KBM-7 (cell line): ENCODE measurements around the gene TMEM245.

Experiments
- DNase-seq: peaks from one replicate; pipeline ENCODE4 v3.0.0-alpha.2; 2015
- in situ Hi-C: fragments of 300-500 bp; cut with MboI; formaldehyde crosslinking; loops from 2 replicates; pipeline ENCODE4 v1.14.3; 2020; ENCODE audit warnings: low sequenced_read_pairs, low pct_unique_long_range_greater_than_20kb, mixed read lengths

The TMEM245 gene

DNA sequence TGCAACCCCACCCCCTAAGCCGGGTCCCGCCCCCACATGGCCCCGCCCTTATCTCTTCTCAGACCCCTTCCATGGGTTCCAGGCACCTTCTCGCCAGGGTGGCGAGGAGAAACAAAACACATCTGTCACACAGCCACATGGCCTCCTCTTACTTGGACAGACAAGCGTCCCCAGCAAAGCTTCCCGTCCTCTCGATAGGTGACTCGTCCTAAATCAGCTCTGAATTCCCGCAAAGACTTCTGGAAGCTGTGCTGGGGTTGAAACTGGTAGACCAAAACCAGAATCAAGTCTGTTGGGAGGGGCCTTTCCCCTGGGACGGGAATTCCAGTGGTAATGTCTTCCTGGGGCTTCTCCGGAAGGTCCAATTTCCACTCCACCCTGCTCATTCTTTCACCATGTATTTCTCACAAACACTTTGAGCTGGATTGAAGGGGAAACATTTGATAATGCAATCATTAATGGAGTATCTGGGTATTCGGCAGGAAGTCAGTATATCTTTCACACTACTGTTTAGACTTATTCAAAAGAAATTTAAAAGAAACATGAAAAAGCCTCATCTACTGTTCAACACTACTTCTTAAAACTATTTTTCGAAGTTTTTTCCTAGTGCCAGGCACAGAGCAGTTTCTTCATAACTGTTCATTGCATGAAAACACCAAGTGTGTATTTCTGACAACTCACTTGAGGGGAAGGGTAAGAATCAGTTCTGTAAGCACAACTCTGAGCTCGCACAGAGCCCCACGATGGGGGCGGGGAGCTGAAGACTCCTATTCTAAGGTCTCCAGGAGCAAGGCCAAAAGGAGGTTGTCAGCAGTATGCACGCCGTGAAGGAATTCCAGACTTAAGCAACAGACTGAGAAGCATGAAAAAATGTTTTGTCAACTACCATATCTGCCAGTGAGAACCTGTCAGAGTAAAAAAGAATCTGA lies 105.8 kb downstream of the TMEM245 start:
- in situ Hi-C loops, result no loop called here
- DNase-seq, result peak; percentile 43

DNA sequence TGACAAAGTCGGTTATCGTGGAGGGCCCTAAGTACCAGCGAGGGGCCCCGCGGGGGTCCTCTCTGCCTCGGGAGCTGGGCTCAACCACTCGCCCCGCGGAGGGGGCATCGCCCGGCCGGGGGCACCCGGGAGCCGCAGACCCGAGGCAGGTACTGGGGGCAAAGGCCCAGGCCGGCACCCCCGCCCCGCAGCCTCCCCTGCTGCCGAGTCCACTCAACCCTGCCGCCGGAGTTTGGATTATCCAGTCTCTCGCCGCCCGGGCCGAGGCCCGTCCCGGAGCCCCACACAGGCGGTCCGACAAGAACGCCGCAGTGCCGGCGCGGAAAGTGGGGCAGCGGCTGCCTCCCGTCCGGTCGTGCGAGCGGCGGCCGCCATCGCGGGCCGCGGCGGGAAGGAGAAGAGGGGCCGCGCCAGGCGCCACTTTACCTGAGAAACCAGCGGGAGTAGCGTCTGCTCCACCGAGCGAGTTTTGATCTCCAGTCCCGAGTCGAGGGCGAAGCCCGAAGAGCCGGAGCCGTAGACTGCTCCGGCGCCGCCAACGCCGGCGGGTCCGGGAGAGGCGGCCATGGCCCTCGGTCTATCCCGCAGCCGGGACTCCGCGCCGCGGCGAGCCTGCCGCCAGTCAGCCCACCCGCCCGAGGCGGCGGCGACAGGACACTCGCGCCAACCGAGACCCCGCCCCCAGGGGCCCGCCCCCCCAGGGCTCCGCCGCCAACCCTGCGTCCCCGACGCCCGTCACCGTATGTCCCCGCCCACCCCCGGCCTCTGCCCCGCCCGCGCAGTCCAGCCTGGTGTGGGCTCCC lies 106.7 kb downstream of the TMEM245 start, which contains the start of gene CTNNAL1:
TSS of gene CTNNAL1 (minus strand) at position 624 of the 803 bp plus-strand sequence. CDS start at position 567, 57 bp downstream.
- DNase-seq, result peak; percentile 70
- in situ Hi-C loops, result no loop called here

DNA sequence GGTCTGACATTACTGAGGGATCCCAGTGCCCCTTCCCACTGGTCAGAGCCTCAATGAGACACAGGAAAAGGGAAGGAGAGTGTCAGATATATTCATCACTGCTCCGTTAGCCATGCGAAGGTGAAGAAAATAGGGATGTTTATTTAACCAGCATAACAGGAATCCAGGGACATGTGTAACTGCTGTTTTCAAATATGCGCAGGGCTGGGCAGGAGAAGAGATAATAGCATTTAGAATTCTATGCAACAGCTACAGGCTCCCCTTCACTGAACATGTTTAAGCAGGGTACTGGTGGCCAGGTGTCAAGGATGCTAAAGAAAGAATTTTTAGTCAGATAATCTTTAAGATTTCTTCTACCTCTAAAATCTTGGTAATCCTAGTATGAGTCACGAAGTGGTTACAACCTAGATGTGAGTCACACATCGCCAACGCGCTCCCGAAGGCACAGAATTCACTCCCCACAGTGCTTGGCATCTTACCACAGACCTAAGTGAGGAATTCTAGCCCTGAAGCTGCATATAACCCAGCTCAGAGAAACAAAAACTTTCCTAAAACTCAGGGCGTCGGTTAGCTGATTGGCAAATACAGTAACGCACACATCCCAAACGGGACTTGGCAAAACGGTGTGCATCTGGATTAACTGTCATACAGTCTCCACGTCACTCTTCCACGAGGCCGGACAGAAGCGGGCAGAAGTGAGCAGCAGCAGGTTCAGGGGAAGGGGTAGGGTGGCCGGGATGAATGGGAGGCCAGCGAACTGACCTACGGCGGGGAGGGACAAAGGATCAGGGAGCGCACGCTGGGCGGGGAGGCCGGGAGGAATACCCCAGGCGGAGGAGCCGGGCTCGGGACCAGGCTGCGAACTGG lies 107.5 kb downstream of the TMEM245 start:
- in situ Hi-C loops, result no loop called here
- DNase-seq, result peak; percentile 52

DNA sequence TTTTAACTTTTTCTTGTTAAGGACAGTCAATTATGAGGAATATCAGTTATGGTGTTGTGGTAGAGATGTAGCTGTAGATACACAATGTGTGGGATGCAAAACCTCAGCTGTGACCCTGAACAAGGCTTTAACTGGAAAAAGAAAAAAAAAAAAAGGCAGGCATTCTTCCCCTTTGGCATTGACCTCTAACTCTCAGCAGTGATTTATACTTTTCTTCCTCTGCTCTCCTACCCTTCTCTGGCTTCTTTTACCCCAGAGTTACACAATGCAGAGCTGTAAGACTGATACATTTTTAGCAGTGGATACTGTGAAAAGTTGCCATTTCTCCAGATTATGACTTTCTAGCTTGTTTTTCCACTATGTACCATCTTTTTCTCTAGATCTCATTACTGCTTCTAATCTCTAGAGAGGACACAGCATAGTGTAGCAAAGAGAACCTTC lies 108.5 kb downstream of the TMEM245 start:
- DNase-seq, result no peak
- in situ Hi-C loops, result no loop called here

DNA sequence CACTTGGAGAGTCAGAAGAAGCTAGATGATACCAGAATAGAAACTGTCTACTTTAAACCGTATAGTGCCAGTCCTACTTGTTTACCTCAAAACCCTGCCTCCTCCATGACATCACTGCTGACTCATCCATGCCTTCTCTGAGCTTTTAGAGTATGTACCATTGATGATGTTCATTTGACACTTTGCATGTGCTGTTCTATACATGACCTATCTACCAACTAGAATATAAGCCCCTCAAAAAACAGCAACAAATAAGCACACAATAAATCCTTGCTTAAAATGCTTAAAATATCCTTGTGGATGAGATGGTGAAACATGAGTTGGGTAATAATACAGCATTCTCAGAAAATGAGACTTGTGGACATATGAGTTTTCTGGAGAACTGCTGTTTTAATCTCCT lies 109.0 kb downstream of the TMEM245 start:
- in situ Hi-C loops, result no loop called here
- DNase-seq, result peak; percentile 16

DNA sequence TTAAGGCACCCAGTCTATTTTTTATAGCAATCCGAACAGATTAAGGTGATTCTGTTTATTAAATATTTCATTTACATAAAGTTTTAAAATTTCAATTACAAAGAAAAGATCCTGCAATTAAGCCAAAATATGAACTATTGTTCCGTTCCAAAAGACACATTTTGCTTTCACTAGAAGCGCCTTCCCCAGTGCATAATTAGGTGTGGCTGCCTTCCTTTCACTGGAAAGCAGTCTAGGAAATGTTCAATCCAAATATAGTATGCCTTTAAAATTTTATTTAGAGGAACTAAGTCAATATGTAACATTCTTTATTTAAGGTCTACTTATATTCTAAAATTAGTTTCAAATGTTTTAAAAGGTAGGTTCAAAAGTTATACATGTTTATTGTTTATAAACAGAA lies 114.1 kb downstream of the TMEM245 start:
- no peak for DNase-seq
- in situ Hi-C loops, result no loop called here

DNA sequence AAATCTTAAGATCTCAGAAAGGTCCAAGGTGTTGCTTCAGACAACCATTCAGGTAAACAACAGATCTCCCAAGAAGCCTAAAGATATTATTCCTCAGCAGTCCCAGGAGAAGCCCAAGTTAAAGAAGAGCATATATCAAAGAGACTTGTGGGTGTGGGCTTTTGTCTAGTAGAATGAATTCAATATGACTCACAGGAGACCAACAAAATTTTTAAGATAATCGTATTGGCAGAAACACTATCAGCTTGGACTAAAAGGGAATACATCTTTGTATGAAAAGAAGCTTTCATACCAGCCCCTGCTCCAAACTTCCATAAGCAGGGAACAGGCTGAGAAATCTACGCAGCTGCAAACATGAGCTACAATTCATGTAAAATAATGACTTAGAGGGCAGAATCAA lies 116.6 kb downstream of the TMEM245 start:
- DNase-seq, result no peak
- in situ Hi-C loops, result no loop called here

DNA sequence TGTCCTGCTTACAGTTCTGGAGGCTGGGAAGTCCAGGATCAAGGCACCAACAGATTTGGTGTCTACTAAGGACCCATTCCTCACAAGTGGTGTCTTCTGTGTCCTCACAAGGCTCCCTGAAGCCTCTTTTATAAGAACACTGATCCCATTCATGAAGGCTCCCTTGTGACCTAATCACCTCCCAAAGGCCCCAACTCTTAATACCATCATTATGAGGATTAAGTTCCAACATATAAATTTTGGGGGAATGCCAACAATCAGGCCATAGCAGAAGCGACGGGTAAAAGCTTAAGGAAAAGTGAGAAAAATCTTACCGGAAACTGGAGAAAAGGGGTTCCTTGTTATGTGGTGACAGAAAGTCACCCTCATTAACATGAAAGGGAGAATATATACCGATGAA lies 117.6 kb downstream of the TMEM245 start:
- no peak for DNase-seq
- in situ Hi-C loops, result no loop called here

DNA sequence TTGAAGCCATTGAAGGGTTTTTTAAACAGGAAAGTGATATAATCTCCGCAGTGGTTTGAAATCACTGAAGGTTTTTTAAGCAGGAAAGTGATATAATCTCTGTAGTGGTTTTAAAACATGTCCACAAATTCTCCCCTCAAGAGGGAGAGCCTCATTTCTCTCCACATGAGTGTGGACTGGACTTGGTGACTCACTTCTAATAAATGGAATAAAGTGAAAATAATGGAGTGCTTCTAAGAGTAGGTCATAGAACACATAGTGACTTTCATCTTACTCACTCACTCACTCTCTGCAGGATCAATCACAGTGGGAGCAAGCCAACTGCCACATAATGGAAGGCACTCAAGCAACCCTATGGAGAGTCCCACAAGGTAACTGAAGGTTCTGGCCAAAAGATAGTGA lies 118.5 kb downstream of the TMEM245 start:
- in situ Hi-C loops, result no loop called here
- DNase-seq, result no peak

DNA sequence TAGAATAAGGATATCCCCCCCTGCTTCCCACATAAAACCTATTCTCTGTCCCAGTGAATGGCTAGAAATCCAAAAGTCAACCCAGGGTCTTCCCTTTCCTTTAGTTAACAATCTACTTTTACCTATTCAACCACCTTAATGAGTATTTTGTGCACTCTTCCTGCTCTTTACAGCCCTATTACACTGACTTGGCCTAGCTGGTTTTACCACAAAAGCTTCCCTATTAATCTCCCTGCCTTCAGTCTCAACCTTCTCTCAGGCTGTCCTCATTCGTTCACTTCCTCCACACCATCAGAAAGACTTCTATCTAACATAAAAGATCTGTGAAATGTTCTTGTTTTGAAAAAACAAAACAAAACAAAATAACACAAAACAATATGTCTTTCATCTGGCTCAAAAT lies 122.6 kb downstream of the TMEM245 start:
- no peak for DNase-seq

DNA sequence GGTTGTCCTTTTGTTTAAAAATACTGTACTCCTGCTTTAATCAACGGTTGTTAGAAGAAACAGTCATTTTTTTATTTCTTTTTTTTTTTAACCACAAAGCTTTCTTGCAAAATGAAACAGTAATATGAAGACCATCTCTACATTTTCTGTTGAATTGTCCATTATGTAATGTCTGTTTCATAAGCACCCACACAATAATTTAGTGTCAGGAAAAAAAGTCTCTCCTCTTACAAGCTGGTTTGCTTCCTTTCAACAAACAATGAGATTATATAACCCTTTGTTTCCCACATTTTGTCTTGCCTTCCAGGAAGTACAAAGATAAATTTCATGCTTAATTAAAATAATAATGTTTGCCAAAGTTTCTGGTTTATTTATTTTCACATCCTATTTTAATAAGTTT lies 123.1 kb downstream of the TMEM245 start:
- in situ Hi-C loops, result no loop called here
- no peak for DNase-seq

More for the DNA sequence above, 122.6 kb downstream of the TMEM245 start:
- in situ Hi-C loops, result no loop called here

DNA sequence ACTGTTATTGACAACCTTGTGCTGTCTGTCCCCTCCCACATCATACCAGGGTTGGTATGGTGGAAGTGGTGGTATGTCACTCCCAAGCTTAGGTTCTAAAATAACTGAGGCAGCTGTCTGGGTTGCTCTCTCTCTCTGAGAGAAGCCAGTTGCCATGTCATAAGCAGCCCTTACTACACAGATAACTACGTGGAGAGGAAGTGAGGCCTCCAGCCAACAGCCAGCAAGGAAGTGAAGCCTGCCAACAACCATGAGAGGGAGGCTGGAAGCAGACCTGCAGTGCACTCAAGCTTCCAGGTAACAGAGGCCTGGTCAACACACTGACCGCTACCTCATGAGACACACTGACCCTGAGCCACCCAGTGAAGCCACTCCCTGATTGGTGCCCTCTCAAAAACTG lies 125.1 kb downstream of the TMEM245 start:
- in situ Hi-C loops, result no loop called here
- peak; percentile 55 for DNase-seq

DNA sequence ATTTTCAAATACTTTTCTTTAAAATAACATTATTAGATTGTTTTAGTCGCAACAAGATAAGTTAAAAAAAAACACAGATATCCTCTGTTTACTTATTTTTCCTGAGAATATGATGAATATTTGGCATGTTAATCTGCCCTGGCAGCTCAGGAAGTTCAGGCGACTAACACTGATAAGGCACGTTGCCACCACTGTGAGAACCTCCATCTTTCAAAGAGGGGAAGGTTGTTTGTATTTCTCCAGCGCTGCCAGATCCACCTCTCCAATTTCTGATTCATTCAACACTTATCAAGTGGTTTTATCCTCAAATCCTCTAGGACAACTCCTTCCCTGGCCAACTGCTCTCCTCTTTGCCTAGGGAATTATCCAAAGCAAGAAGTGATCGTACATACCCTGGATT lies 128.3 kb downstream of the TMEM245 start:
- no peak for DNase-seq
- in situ Hi-C loops, result no loop called here

DNA sequence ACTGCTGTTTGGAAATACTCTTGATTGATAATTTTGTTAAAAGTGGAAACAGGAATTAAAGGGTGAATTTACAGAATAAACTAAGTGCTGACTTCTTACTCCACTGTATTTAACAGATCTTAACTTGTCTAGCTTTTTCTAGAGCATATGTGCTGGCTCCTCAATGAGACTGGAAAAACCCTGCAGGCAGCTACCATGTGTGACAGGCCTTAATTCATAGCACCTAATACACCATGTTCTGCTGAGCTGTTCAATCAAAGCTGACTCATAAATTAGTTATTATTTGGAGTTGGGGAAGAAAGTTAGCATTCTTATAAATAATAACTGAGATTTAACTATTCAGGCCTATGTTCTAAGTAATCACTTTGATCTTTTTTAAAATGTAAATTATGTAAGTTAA lies 135.9 kb downstream of the TMEM245 start:
- in situ Hi-C loops, result no loop called here

DNA sequence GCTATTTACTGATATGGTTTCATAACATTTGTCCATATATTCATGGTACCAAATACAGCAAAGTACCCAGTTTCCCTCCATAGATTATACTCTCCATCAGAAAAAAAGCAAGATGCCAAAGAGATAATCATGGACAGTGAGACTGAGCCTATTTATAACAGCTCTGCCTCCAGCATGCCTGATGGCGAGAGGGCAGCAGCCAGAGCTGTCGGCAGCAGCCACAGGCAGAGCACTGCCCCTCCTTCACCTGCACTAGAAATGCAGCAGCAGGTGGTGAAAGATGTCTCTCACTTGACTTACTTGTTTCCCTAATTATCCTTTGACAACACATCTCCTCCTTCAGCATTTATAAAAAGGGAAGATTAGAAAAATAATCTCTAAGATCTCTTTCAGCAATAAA lies 138.9 kb downstream of the TMEM245 start:
- in situ Hi-C loops, result no loop called here
- DNase-seq, result no peak

More for the DNA sequence above, 135.9 kb downstream of the TMEM245 start:
- no peak for DNase-seq

DNA sequence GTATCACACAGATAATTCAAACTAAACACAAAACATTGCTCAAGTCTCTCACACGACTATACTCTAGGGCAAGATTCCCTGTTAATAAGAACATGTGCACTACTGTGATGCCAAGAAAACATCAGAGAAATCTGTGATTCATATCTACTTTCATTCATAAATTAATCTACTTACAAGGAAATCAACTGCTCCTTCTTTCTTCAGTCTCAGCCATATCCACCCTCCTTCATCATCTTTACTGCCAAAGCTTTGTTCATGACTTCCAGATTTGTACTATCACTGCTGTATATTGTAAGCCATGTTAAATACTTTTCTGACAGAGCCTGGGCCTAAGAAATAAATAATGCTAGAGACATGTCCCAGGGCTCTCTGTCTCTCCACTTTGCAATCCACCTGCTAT lies 141.5 kb downstream of the TMEM245 start:
- in situ Hi-C loops, result no loop called here
- DNase-seq, result no peak

DNA sequence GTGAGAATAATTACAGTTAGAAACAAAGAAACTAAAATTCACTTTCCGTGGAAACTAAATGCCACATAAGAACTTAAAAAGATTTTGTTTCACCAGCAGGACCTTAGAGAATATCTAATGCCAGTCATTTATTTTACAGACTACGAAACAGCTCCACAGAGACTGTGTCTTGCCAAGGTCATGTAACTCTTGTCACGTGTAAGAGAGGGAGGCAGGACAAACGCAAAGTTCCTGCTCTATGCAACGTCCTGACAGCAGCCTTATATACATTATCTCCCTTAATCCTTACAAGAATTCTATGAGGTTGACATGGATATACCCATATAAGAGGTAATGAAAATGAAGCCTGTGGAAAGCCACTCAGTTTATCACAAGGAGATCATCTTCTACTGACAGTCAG lies 145.9 kb downstream of the TMEM245 start:
- DNase-seq, result no peak
- in situ Hi-C loops, result no loop called here

DNA sequence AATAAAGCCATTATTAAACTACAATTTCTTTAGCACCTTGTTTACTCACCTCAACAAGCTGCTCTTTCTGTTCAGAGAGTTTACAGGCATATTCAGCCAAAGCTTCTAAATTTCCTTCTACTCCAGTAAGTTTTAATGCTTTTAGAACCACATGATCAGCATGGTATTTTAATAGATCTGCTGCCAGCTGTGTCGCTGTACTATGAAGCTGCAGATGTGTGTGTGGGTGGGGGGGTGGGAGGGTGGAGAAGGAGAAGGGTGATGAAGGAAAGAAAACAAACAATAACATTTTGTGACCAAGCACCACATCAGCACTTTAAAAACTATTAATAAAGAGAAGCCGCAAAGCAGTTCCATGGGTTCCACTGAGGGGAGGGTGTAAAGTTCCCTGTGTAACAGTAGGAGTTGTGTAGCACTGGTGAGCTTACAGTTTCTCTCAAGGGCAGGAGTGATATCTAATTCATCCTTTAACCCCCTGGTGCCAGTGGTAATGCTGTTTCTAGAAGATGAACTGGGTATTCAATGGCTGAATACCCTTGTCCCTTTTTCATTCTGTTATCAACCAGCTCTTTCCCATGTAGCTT lies 147.0 kb downstream of the TMEM245 start:
- in situ Hi-C loops, result no loop called here
- DNase-seq, result no peak

DNA sequence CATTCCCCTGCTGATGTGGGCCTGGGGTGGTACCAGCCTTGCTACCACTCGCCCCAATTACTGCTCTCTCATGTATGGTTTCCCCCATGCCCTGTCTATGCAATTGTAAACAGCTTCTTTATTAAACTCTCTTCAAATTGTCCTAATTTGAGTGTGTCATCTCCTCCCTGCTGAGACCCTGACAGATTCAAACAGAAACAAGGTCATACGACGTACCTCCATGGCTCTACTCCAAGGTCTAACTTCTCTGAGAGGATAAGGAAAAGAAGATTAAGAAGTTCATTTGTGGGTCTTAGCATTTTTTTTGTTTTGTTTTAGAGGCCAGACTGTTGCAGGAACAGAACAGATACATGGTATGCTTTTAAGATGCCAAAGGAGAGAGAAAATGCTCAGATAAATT lies 147.6 kb downstream of the TMEM245 start:
- in situ Hi-C loops, result no loop called here
- DNase-seq, result no peak
